ENCODE results near the gene USE1. TPM values are rescaled to one million over a fixed set of nuclear protein-coding genes. Genes with fewer than 3 reads are reported as not detected.

The USE1 gene
- total and polyA plus RNA-seq, 8 donors = 12.8 to 46.6 (median 19.1) TPM

- Histone ChIP-seq H3K4me3 (peak overlapping the region in 1 of 4 donors; percentile 83), H3K9me3 (no peaks in the 10 kb centered on the region), H3K4me1 (peaks cover 20 to 25% (median 21%) of the 10 kb centered on the region in 3 donors), H3K36me3 (peaks cover 0 to 8% (median 0%) of the 10 kb centered on the region in 3 donors), H3K27ac (peak overlapping the region in 1 of 4 donors; percentile 83), H3K27me3 (no peaks in the 10 kb centered on the region)
- FAIRE-seq (no peak), DNase-seq (no peak), ATAC-seq (no peak)
- TF ChIP-seq CTCF (IDR thresholded peaks at IDR 0.05) = no peak
- intact Hi-C loops (cut with DNase I) = no loop called here
- 44 to 68% methylated on average over 7 to 8 of the region's 8 CpGs for whole genome bisulfite sequencing, 2 donors
These were observed 27.5 kb downstream of the USE1 start for GRCh38 chr19:17242431-17243208.

GRCh38 chr19:17243211-17243829 is 28.2 kb downstream of the USE1 start:
- intact Hi-C loops (cut with DNase I) = no loop called here
- Histone ChIP-seq H3K9me3 (no peaks in the 10 kb centered on the region), H3K27me3 (no peaks in the 10 kb centered on the region), H3K27ac (peak overlapping the region; percentile 53 to 83 (median 76)), H3K4me3 (peak overlapping the region; percentile 74 to 88 (median 82)), H3K36me3 (peaks cover 0 to 3% (median 0%) of the 10 kb centered on the region in 3 donors), H3K4me1 (peaks cover 27 to 32% (median 27%) of the 10 kb centered on the region in 3 donors)
- 16 to 20% methylated on average over 8 of the region's 8 CpGs for WGBS, 2 donors
- no peak for TF ChIP-seq CTCF (IDR thresholded peaks at IDR 0.05)
- ATAC-seq = peak in 1 of 4 donors; percentile 4
- peak in 4 of 6 donors; percentile 45 to 81 (median 55) for DNase-seq
- no peak for FAIRE-seq

GRCh38 chr19:17243830-17244617 is 28.9 kb downstream of the USE1 start:
- Histone ChIP-seq H3K4me3 (peak overlapping the region; percentile 74 to 88 (median 82)), H3K4me1 (peaks cover 27 to 37% (median 34%) of the 10 kb centered on the region in 3 donors), H3K36me3 (no peaks in the 10 kb centered on the region), H3K27me3 (no peaks in the 10 kb centered on the region), H3K9me3 (no peaks in the 10 kb centered on the region), H3K27ac (peak overlapping the region; percentile 53 to 83 (median 76))
- WGBS, 2 donors = 1 to 5% methylated on average over 52 of the region's 52 CpGs
- peak; percentile 61 to 86 (median 70) for DNase-seq
- FAIRE-seq = no peak
- ATAC-seq = peak; percentile 26 to 35 (median 34)
- no peak for TF ChIP-seq CTCF (IDR thresholded peaks at IDR 0.05)
- intact Hi-C loops (cut with DNase I) = no loop called here

GRCh38 chr19:17244618-17245534 is 29.7 kb downstream of the USE1 start:
- DNase-seq (peak; percentile 51 to 88 (median 76)), FAIRE-seq (no peak), ATAC-seq (no peak)
- peaks cover 26 to 39% (median 36%) of the 10 kb centered on the region in 3 donors for H3K4me1 ChIP-seq
- H3K9me3 ChIP-seq = no peaks in the 10 kb centered on the region
- no peak for TF ChIP-seq CTCF (IDR thresholded peaks at IDR 0.05)
- peak overlapping the region; percentile 74 to 88 (median 82) for H3K4me3 ChIP-seq
- WGBS, 2 donors = 0 to 1% methylated on average over 40 to 100 of the region's 100 CpGs
- intact Hi-C loops (cut with DNase I) = no loop called here
- no peaks in the 10 kb centered on the region for H3K27me3 ChIP-seq
- peak overlapping the region; percentile 53 to 83 (median 76) for H3K27ac ChIP-seq
- H3K36me3 ChIP-seq = no peaks in the 10 kb centered on the region
